PC-3 (cell line): ENCODE measurements around the gene BANK1. TPM values are rescaled to one million over a fixed set of nuclear protein-coding genes. Genes with fewer than 3 reads are reported as not detected.

Experiments used
- ATAC-seq: fragments of 200-7000 bp; cut with Tn5 transposase; 2 replicates; pipeline ENCODE4 v1.9.1; 2020; ENCODE audit warnings: mild to moderate bottlenecking, moderate library complexity
- BruUV-seq: library from RNA; stranded (reverse); fragments of 400-500 nt; replicated peaks from 2 replicates; lab custom pipeline; 2021; lab: Mats Ljungman, UMichigan
- CTCF ChIA-PET: fragments of 300-600 bp; sonication (Branson Sonifier 250); formaldehyde crosslinking; loops from one replicate; lab custom pipeline; 2022; ENCODE audit warnings: antibody characterized with exemption; lab: Charles Lee
- POLR2A ChIA-PET: fragments of 300-600 bp; sonication (Branson Sonifier 250); formaldehyde crosslinking; loops from one replicate; lab custom pipeline; 2022; ENCODE audit warnings: antibody characterized with exemption; ENCODE audit not compliant: unreplicated experiment; lab: Charles Lee
- DNase-seq: peaks from one replicate; pipeline ENCODE4 v3.0.0-alpha.2; 2015
- H2AFZ ChIP-seq: fragments of 300-600 bp; sonication (generic); 2 replicates; pipeline ENCODE4 v1.6.0; 2016; ENCODE audit warnings: antibody characterized with exemption, low read length
- H3F3A ChIP-seq: fragments of 300-600 bp; sonication (generic); one replicate; pipeline ENCODE4 v1.6.0; 2017; ENCODE audit warnings: antibody characterized with exemption, low read length, control low read depth, mild to moderate bottlenecking; ENCODE audit not compliant: unreplicated experiment
- H3K27ac ChIP-seq: fragments of 300-600 bp; sonication (generic); 2 replicates; pipeline ENCODE4 v1.5.1; 2016; ENCODE audit warnings: mild to moderate bottlenecking, low read length
- H3K27me3 ChIP-seq: fragments of 300-600 bp; sonication (generic); 2 replicates; pipeline ENCODE4 v1.6.1; 2016; ENCODE audit warnings: low read length, mixed read lengths
- H3K36me3 ChIP-seq: fragments of 300-600 bp; sonication (generic); 2 replicates; pipeline ENCODE4 v1.6.1; 2016; ENCODE audit warnings: low read depth, mixed run types, low read length, mixed read lengths
- H3K4me1 ChIP-seq: fragments of 300-600 bp; sonication (generic); 2 replicates; pipeline ENCODE4 v1.5.1; 2016; ENCODE audit warnings: low read length; ENCODE audit not compliant: insufficient read depth
- H3K4me2 ChIP-seq: fragments of 300-600 bp; sonication (generic); 2 replicates; pipeline ENCODE4 v1.6.0; 2016; ENCODE audit warnings: low read length
- H3K4me3 ChIP-seq: fragments of 300-600 bp; sonication (generic); 2 replicates; pipeline ENCODE4 v1.5.1; 2016; ENCODE audit warnings: mild to moderate bottlenecking, low read length, mixed read lengths
- H3K79me2 ChIP-seq: fragments of 300-600 bp; sonication (generic); 2 replicates; pipeline ENCODE4 v1.6.1; 2017; ENCODE audit warnings: low read length, mixed read lengths
- H3K9ac ChIP-seq: fragments of 300-600 bp; sonication (generic); 2 replicates; pipeline ENCODE4 v1.6.0; 2016; ENCODE audit warnings: mild to moderate bottlenecking, low read length
- H3K9me2 ChIP-seq: fragments of 300-600 bp; sonication (generic); replicated peaks from 2 replicates; pipeline ENCODE4 v1.6.1; 2016; ENCODE audit warnings: mixed run types, low read length, mixed read lengths
- H3K9me3 ChIP-seq: fragments of 300-600 bp; sonication (generic); 2 replicates; pipeline ENCODE4 v1.6.1; 2016; ENCODE audit warnings: low read length, mixed read lengths
- H4K20me1 ChIP-seq: fragments of 300-600 bp; sonication (generic); 2 replicates; pipeline ENCODE4 v1.6.1; 2016; ENCODE audit warnings: low read length, mixed read lengths
- CTCF ChIP-seq: fragments of 300-600 bp; sonication (generic); conservative IDR thresholded peaks from 2 replicates; pipeline ENCODE4 v1.5.1; 2017; ENCODE audit warnings: antibody characterized with exemption, low read depth, mild to moderate bottlenecking, low read length
- EZH2 ChIP-seq: fragments of 300-600 bp; sonication (generic); IDR thresholded peaks from one replicate; pipeline ENCODE4 v1.6.1; 2017; ENCODE audit warnings: antibody characterized with exemption, mild to moderate bottlenecking, low read length; ENCODE audit not compliant: unreplicated experiment
- EZH2phosphoT487 ChIP-seq: fragments of 300-600 bp; sonication (generic); IDR thresholded peaks from 2 replicates; pipeline ENCODE4 v1.6.1; 2018; ENCODE audit warnings: mild to moderate bottlenecking, antibody characterized with exemption, low read length, borderline replicate concordance
- intact Hi-C: fragments of 100-400 bp; cut with micrococcal nuclease; formaldehyde crosslinking; loops from 2 replicates; pipeline ENCODE4 v1.9.0; 2023
- total RNA-seq: library from RNA; depleted of rRNA; stranded (reverse); fragments of >200 nt; gene quantifications from 2 replicates; pipeline ENCODE4 v1.2.3, GENCODE V29; 2014

Gene BANK1
- total RNA-seq, 1 experiment from 2014 or later: 1.5 TPM

DNA sequence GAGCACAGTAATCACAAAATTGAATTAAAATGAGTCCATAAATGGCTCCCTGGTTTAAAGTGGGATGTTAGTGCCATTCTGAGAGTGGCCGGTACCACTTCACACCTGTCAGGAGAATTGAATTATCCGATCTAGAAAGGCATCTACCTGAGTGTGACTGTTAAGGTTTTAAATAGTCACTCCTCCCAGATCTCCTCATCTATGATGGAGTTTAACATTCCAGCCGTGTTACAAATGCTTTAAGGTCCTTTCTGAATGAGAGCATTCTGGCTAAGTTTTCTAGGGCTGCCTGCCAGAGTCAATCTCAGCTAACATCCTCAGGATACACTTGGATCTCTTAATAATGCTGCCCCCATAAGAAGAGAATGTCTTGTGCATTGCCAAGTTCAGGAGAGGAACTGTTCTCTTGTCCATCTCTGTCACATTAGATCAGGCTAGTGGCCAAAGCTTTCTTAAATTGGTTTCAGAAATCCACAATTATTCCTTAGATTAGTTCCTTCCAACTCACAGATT is 323.6 kb downstream of the BANK1 start:
- H3K4me2 ChIP-seq: no peak overlapping the region
- H3K9me2 ChIP-seq: no peaks in the 10 kb centered on the region
- intact Hi-C loops: no loop called here
- TF ChIP-seq CTCF (no peak), EZH2phosphoT487 (no peak), EZH2 (no peak)
- no peak overlapping the region for H3K9ac ChIP-seq
- H3K9me3 ChIP-seq: no peaks in the 10 kb centered on the region
- H3K36me3 ChIP-seq: no peaks in the 10 kb centered on the region
- H3K27ac ChIP-seq: no peak overlapping the region
- ChIA-PET POLR2A (interaction anchor here (0.6 kb wide), 1 partner anchor 156 kb away, joined by 7 read pairs; no protein-coding TSS in a partner anchor), CTCF (no interaction called here)
- H3K27me3 ChIP-seq: no peaks in the 10 kb centered on the region
- ATAC-seq: no peak
- H4K20me1 ChIP-seq: no peaks in the 10 kb centered on the region
- H3F3A ChIP-seq: no peaks in the 10 kb centered on the region
- no peak overlapping the region for H2AFZ ChIP-seq
- H3K4me3 ChIP-seq: no peak overlapping the region
- no peak for DNase-seq
- BruUV-seq: no TSS peak
- no peaks in the 10 kb centered on the region for H3K79me2 ChIP-seq
- H3K4me1 ChIP-seq: no peaks in the 10 kb centered on the region

DNA sequence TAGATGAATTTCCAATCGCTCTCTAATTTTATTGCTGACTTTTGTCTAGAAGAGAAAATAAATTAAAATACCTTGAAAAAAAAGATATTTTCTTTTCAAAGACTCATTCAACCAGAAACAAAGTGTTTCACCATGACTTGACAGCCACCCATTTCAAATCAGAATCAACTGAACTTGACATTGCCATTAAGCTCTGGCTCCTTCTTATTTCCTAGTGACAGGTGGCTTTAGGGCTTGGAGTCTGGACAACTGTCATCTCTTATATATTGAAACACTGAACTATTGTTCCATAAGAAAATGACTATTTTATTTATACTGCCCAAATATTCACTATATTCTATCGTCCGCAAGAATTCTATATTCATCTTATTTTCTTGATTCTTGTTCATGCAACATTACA is 325.6 kb downstream of the BANK1 start:
- POLR2A ChIA-PET: no interaction called here
- no peaks in the 10 kb centered on the region for H3K79me2 ChIP-seq
- TF ChIP-seq EZH2 (no peak), EZH2phosphoT487 (no peak), CTCF (no peak)

GRCh38 chr4:102120846-102121245 is 330.3 kb downstream of the BANK1 start:
- DNase-seq (no peak), ATAC-seq (no peak)
- H4K20me1 ChIP-seq: no peaks in the 10 kb centered on the region
- no peaks in the 10 kb centered on the region for H3K9me3 ChIP-seq
- H3K9me2 ChIP-seq: no peaks in the 10 kb centered on the region
- CTCF ChIA-PET: no interaction called here
- H3K4me2 ChIP-seq: no peak overlapping the region
- no peaks in the 10 kb centered on the region for H3K4me1 ChIP-seq
- no peaks in the 10 kb centered on the region for H3K36me3 ChIP-seq
- no peak for TF ChIP-seq CTCF
- TF ChIP-seq EZH2phosphoT487: no peak
- TF ChIP-seq EZH2: no peak
- H3K27ac ChIP-seq: no peak overlapping the region
- H3K27me3 ChIP-seq: no peaks in the 10 kb centered on the region
- POLR2A ChIA-PET: no interaction called here
- H3F3A ChIP-seq: no peaks in the 10 kb centered on the region
- H3K79me2 ChIP-seq: no peaks in the 10 kb centered on the region
- intact Hi-C loops: no loop called here
- H2AFZ ChIP-seq: no peak overlapping the region
- BruUV-seq: no TSS peak
- no peak overlapping the region for H3K9ac ChIP-seq
- H3K4me3 ChIP-seq: no peak overlapping the region

More for the DNA sequence above, 325.6 kb downstream of the BANK1 start:
- H3K36me3 ChIP-seq: no peaks in the 10 kb centered on the region
- no peaks in the 10 kb centered on the region for H4K20me1 ChIP-seq
- DNase-seq (no peak), ATAC-seq (no peak)
- H3K27ac ChIP-seq: no peak overlapping the region
- H3K9me3 ChIP-seq: no peaks in the 10 kb centered on the region
- H3K9ac ChIP-seq: no peak overlapping the region
- H3K9me2 ChIP-seq: no peaks in the 10 kb centered on the region
- H3F3A ChIP-seq: no peaks in the 10 kb centered on the region
- H2AFZ ChIP-seq: no peak overlapping the region
- no peak overlapping the region for H3K4me2 ChIP-seq
- no peaks in the 10 kb centered on the region for H3K4me1 ChIP-seq
- CTCF ChIA-PET: no interaction called here
- no TSS peak for BruUV-seq
- intact Hi-C loops: no loop called here
- H3K4me3 ChIP-seq: no peak overlapping the region
- H3K27me3 ChIP-seq: no peaks in the 10 kb centered on the region
